ENCODE results near the gene STIP1. TPM values are rescaled to one million over a fixed set of nuclear protein-coding genes. Genes with fewer than 3 reads are reported as not detected.
A peak's percentile ranks its signal among the peaks of the same experiment; 100 is the strongest.

The STIP1 gene
- total and polyA plus RNA-seq, 10 donors, result 30.1 to 111 (median 68.7) TPM

DNA sequence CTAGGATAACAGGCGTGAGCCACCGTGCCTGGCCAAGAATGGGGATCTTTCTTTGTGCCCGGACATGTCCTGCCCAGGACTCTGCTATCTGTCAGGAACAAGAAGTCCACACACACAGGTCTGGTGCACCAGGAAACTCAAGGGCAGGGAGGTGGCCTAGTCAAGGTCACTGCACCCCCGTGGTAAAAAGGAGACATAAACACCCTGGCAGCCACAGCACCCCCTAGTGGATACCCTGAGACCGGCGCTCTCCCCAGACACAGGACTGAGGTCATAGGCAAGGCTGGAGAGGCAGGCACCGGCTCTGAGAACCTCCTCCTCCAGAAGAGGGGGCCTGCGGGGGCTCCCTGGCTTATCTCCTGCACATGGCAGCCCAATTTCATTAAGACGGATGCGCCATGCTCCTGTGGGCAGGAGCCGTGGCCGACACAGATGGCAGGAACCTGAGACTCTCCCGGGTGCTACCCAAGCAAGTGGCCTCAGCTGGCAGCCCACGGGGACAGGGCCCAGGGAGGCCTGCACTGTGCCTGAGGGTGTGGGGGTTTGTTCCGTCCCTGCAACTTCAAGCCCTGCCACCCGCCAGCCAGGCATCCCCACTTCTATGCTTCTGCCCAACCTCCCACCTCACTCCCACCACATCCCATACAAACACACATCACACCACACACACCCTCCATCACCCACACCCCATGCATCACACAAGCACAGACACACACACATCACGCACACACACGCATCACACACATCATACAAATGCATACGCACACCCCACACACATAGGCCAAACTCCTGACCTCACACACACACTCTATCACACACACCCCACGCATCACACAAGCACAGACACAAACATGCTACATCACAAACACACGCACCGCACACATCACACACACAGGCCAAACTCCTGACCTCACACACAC lies 39.7 kb upstream of the STIP1 start:
- Histone ChIP-seq H3K27me3 (replicated peaks in 1 of 7) (no peaks in the 10 kb centered on the region), H3K9me3 (no peaks in the 10 kb centered on the region), H3K27ac (no peak overlapping the region), H3K4me3 (no peak overlapping the region), H3K36me3 (no peaks in the 10 kb centered on the region), H3K4me1 (peaks cover 3 to 63% (median 28%) of the 10 kb centered on the region in 6 donors)
- DNase-seq, result peak; percentile 87
- intact Hi-C loops (cut with DNase I; ENCODE audit: low total_unique reads), result loop anchor here (5.0 kb wide), 1 partner anchor 309 kb away; the partner anchor contains the start of gene MARK2
- WGBS, 5 donors, result 62 to 79% (median 64%) methylated on average over 19 to 22 of the region's 22 CpGs
- TF ChIP-seq, protein P1, sequence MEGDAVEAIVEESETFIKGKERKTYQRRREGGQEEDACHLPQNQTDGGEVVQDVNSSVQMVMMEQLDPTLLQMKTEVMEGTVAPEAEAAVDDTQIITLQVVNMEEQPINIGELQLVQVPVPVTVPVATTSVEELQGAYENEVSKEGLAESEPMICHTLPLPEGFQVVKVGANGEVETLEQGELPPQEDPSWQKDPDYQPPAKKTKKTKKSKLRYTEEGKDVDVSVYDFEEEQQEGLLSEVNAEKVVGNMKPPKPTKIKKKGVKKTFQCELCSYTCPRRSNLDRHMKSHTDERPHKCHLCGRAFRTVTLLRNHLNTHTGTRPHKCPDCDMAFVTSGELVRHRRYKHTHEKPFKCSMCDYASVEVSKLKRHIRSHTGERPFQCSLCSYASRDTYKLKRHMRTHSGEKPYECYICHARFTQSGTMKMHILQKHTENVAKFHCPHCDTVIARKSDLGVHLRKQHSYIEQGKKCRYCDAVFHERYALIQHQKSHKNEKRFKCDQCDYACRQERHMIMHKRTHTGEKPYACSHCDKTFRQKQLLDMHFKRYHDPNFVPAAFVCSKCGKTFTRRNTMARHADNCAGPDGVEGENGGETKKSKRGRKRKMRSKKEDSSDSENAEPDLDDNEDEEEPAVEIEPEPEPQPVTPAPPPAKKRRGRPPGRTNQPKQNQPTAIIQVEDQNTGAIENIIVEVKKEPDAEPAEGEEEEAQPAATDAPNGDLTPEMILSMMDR (IDR thresholded peaks at IDR 0.05 in 8 of 11, conservative IDR thresholded peaks at IDR 0.05 in 3 of 11), result peak; percentile 20 to 86 (median 63)
- no peak for TF ChIP-seq POLR2A (IDR thresholded peaks at IDR 0.05)

DNA sequence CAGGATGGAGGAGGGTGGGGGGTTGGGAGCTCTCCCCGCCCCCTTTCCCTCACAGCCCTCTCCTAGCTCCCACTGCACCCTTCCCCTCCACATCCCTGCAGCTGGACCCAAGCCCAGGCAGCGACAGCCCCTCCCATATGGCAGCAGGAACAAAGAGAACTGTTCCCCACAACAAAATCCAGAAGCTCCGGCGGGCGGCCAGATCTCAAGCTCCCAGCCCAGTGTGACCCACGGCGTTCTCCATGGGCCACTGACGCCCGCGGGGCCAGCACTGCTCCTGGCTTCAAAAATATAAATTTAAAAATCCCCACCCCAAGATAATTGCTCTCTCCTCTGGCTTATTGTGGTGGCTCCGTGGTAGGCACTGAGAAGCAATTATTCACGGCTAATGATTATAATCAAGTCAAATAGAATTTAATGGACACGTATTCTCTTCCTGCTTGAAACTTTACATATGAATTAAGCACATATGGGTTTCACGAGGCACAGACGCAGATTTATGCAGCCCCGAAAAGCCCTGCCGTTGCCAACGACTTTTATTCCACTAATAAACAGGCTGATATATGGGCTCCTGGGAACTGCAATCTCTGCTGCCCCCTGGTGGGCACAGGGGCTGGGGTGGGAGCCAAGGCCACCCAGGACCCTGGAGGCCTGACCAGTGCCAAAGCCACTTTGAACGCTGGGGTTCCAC lies 37.6 kb upstream of the STIP1 start:
- Histone ChIP-seq H3K9me3 (no peaks in the 10 kb centered on the region), H3K4me3 (peak overlapping the region in 2 of 8 donors; percentile 21 to 35), H3K36me3 (no peaks in the 10 kb centered on the region), H3K27me3 (replicated peaks in 1 of 7) (no peaks in the 10 kb centered on the region), H3K4me1 (peaks cover 13 to 69% (median 38%) of the 10 kb centered on the region in 6 donors), H3K27ac (no peak overlapping the region)
- TF ChIP-seq POLR2A (IDR thresholded peaks at IDR 0.05) (no peak), POLR2AphosphoS5 (IDR thresholded peaks at IDR 0.05) (peak in 1 of 3 donors; percentile 45)
- TF ChIP-seq, protein P1 (IDR thresholded peaks at IDR 0.05 in 8 of 11, conservative IDR thresholded peaks at IDR 0.05 in 3 of 11), result peak; percentile 82 to 96 (median 91)
- intact Hi-C loops (cut with DNase I; ENCODE audit: low total_unique reads), result loop anchor here (2.0 to 5.0 kb wide), 2 partner anchors 148 to 311 kb away; partner anchors contain the start of gene MARK2
- 31 to 47% (median 39%) methylated on average over 18 to 19 of the region's 19 CpGs for WGBS, 5 donors
- peak; percentile 91 for DNase-seq

DNA sequence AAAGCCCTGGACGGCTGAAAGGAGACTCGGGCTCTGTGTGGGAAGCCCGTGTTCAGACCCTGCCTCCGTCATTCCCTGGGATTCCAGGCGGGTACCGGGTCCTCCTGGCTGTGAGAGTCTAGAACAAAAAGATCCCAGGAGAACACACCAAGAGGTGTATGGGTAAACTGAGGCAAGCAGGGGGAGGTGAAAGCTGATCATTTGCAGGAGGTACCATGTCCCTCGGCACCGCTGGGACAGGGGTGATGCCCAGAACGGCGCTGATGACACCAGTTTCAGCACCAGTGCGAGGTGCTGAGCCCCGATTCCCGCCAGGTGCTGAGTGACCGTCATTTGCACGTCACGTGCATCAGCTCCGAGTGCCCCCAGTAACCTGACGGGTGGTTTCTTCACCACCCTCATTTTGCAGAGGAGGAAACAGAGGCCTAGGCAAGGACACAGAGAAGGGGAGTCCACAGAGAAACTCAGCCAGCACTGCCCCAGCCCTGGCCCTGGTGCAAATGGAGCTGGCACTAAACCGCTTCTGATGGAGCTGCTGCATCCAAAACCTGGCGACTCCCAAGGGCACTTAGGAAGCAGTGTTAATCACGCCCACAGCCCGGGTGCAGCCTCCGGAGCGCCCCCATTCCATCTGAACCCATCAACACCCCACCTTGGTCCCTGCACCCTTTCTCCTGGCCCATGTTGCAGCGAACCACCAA lies 36.9 kb upstream of the STIP1 start:
- DNase-seq, result no peak
- no peak overlapping the region for H3K4me3 ChIP-seq
- 69 to 88% (median 82%) methylated on average over 22 to 25 of the region's 25 CpGs for WGBS, 5 donors
- H3K9me3 ChIP-seq, result no peaks in the 10 kb centered on the region
- intact Hi-C loops (cut with DNase I; ENCODE audit: low total_unique reads), result loop anchor here (2.0 to 5.0 kb wide), 2 partner anchors 148 to 312 kb away; partner anchors contain the start of gene MARK2
- TF ChIP-seq, protein P1 (IDR thresholded peaks at IDR 0.05 in 8 of 11, conservative IDR thresholded peaks at IDR 0.05 in 3 of 11), result peak in 5 of 11 experiments; percentile 19 to 72 (median 42)
- TF ChIP-seq POLR2A (IDR thresholded peaks at IDR 0.05) (no peak), POLR2AphosphoS5 (IDR thresholded peaks at IDR 0.05) (no peak)
- no peaks in the 10 kb centered on the region for H3K27me3 ChIP-seq (replicated peaks in 1 of 7)
- no peak overlapping the region for H3K27ac ChIP-seq
- peaks cover 13 to 69% (median 43%) of the 10 kb centered on the region in 6 donors for H3K4me1 ChIP-seq
- H3K36me3 ChIP-seq, result no peaks in the 10 kb centered on the region
